Muscle layer of duodenum (tissue), 2 donors: Measurements from ENCODE around the gene YBEY.

ENCODE experiments used
- H3K27ac ChIP-seq: one replicate; pipeline ENCODE4 v1.7.0; 2013; ENCODE audit warnings: mild to moderate bottlenecking, low read length
- H3K27me3 ChIP-seq: one replicate; pipeline ENCODE4 v1.7.0; 2013; ENCODE audit warnings: low read depth, mild to moderate bottlenecking, control low read depth, low read length
- H3K36me3 ChIP-seq, 2 donors: one replicate each; pipeline ENCODE4 v1.7.0; 2013; ENCODE audit warnings: low read length in 2 of 2, control low read depth in 1 of 2, mild to moderate bottlenecking in 1 of 2; ENCODE audit not compliant: insufficient read depth in 2 of 2, control insufficient read depth in 1 of 2
- H3K4me1 ChIP-seq, 2 donors: one replicate each; pipeline ENCODE4 v1.7.0; 2013; ENCODE audit warnings: low read length in 2 of 2, mild to moderate bottlenecking in 2 of 2, control low read depth in 1 of 2, moderate library complexity in 1 of 2; ENCODE audit not compliant: insufficient read depth in 2 of 2, control insufficient read depth in 1 of 2
- H3K4me3 ChIP-seq, 2 donors: one replicate each; pipeline ENCODE4 v1.7.0; 2013; ENCODE audit warnings: low read length in 2 of 2, low read depth in 1 of 2, mild to moderate bottlenecking in 1 of 2
- H3K9me3 ChIP-seq, 2 donors: one replicate each; pipeline ENCODE4 v1.7.0; 2013; ENCODE audit warnings: low read length in 2 of 2, control low read depth in 1 of 2, mild to moderate bottlenecking in 1 of 2; ENCODE audit not compliant: control insufficient read depth in 1 of 2
- donor health status: healthy.

Gene YBEY

DNA sequence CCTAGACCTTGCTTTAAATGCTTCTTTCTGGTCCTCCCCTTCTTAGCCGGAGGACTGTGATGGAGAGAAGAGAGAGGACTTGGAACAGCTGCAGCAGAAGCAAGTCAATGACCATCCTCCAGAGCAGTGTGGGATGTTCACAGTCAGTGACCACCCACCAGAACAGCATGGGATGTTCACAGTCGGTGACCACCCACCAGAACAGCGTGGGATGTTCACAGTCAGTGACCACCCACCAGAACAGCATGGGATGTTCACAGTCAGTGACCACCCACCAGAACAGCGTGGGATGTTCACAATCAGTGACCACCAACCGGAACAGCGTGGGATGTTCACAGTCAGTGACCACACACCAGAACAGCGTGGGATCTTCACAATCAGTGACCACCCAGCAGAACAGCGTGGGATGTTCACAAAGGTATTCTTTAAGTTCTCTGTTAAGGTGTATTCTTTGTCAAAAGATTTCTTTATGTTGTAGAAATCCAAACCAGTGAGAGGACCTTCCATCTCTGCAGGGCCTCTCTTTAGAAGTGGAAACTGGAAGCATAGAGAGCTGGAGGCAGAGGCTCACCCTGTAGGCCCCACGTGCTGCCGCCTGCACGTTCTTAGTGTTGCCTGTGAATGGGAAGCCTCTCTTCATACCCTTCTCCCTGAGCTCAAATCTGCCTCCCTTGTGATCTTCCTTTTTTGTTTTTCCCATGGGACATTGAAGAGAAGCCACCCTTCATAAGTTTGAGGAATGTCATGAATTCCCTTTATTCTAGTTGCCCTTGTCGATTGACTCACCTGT is 48.4 kb downstream of the YBEY start:
- Histone ChIP-seq H3K9me3 (no peaks in the 10 kb centered on the region), H3K36me3 (peaks cover 24 to 44% of the 10 kb centered on the region in 2 donors), H3K4me1 (no peaks in the 10 kb centered on the region), H3K4me3 (no peak overlapping the region), H3K27me3 (no peaks in the 10 kb centered on the region), H3K27ac (no peak overlapping the region)

GRCh38 chr21:46336603-46337002 is 50.5 kb downstream of the YBEY start:
- Histone ChIP-seq H3K36me3 (peaks cover 19 to 44% of the 10 kb centered on the region in 2 donors), H3K27me3 (no peaks in the 10 kb centered on the region), H3K4me1 (no peaks in the 10 kb centered on the region), H3K9me3 (no peaks in the 10 kb centered on the region), H3K4me3 (no peak overlapping the region), H3K27ac (no peak overlapping the region)

- peaks cover 9 to 28% of the 10 kb centered on the region in 2 donors for H3K36me3 ChIP-seq
Measured at GRCh38 chr21:46340998-46341397, 54.9 kb downstream of the YBEY start.

DNA sequence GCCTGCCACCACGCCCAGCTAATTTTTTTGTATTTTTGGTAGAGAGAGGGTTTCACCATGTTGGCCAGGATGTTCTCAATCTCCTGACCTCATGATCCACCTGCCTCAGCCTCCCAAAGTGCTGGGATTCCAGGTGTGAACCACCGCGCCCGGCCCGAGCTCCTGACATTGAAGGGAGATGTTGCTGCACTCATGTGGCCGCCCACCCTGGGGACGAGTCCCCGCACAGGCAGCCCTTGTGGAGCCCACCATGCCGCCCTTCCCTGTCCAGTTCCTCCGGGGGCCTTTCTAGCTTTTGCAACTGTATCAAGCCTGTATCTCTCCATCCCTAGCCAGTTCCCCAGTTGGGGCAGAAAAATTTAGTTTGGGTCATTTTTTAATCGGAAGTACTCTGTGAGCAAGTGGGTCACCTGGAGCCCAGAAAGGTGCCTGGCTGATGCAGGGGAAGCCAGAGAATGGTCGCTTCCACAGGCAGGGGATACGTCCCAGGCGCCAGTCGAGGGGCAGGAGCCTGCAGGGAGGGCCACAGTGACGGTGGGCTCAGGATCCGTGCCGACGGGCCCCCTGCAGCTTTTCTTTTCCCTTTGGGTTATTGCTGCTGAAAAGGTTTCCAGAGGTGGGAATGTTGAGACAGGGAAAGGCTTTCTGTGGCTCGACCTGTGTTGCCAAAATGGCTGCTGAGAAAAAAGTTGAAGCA is 58.2 kb downstream of the YBEY start:
- H3K36me3 ChIP-seq, result peaks cover 17 to 41% of the 10 kb centered on the region in 2 donors
- H3K4me1 ChIP-seq, result no peaks in the 10 kb centered on the region
- H3K27me3 ChIP-seq, result no peaks in the 10 kb centered on the region
- no peak overlapping the region for H3K27ac ChIP-seq
- no peaks in the 10 kb centered on the region for H3K9me3 ChIP-seq
- no peak overlapping the region for H3K4me3 ChIP-seq

More at GRCh38 chr21:46340998-46341397, 54.9 kb downstream of the YBEY start:
- H3K27ac ChIP-seq, result no peak overlapping the region
- H3K4me1 ChIP-seq, result no peaks in the 10 kb centered on the region
- no peak overlapping the region for H3K4me3 ChIP-seq
- H3K9me3 ChIP-seq, result no peaks in the 10 kb centered on the region
- H3K27me3 ChIP-seq, result no peaks in the 10 kb centered on the region

DNA sequence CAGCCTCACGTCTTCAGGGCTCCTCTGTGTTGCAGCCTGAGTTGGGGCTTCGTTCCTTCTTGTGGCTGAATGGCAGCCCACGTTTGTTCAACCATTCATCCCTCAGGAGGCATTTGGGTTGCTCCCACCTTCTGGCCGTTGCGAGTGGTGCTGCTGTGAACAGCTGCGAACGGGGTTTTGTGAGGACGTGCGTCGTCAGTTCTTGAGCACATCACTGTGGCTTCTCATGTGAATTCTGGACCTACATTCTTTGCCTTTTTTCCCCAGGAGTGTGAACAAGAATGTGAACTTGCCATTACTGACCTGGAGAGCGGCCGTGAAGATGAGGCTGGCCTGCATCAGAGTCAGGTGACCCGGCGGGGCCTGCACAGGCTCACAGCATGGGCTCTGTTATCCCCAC is 59.7 kb downstream of the YBEY start:
- Histone ChIP-seq H3K27ac (no peak overlapping the region), H3K27me3 (no peaks in the 10 kb centered on the region), H3K36me3 (peaks cover 22 to 56% of the 10 kb centered on the region in 2 donors), H3K4me1 (no peaks in the 10 kb centered on the region), H3K4me3 (no peak overlapping the region), H3K9me3 (no peaks in the 10 kb centered on the region)

- no peak overlapping the region for H3K4me3 ChIP-seq
- H3K36me3 ChIP-seq, result peaks cover 22 to 62% of the 10 kb centered on the region in 2 donors
- H3K9me3 ChIP-seq, result no peaks in the 10 kb centered on the region
- no peaks in the 10 kb centered on the region for H3K4me1 ChIP-seq
- no peaks in the 10 kb centered on the region for H3K27me3 ChIP-seq
- no peak overlapping the region for H3K27ac ChIP-seq
Measured at GRCh38 chr21:46346296-46347202, 60.4 kb downstream of the YBEY start.

GRCh38 chr21:46347203-46347550 is 61.0 kb downstream of the YBEY start:
- H3K4me3 ChIP-seq, result no peak overlapping the region
- H3K4me1 ChIP-seq, result no peaks in the 10 kb centered on the region
- H3K36me3 ChIP-seq, result peaks cover 22 to 68% of the 10 kb centered on the region in 2 donors
- H3K27me3 ChIP-seq, result no peaks in the 10 kb centered on the region
- no peak overlapping the region for H3K27ac ChIP-seq
- no peaks in the 10 kb centered on the region for H3K9me3 ChIP-seq
